ENCODE data around the gene ZNF768. TPM values are rescaled to one million over a fixed set of nuclear protein-coding genes. Genes with fewer than 3 reads are reported as not detected.

The ZNF768 gene
- total and polyA plus RNA-seq, 9 donors = 25.9 to 35.0 (median 31.4) TPM

- no peaks in the 10 kb centered on the region for H3K9me3 ChIP-seq (replicated peaks; ENCODE audit: control insufficient read depth, low read depth, low read length)
- no peaks in the 10 kb centered on the region for H3K27me3 ChIP-seq (ENCODE audit: control insufficient read depth, insufficient read depth, low read length)
- H3K36me3 ChIP-seq (ENCODE audit: control insufficient read depth, insufficient read depth, low read length) = no peaks in the 10 kb centered on the region
- 93% methylated on average over 3 of the region's 3 CpGs for WGBS (ENCODE audit: insufficient coverage)
- no peaks in the 10 kb centered on the region for H3K4me1 ChIP-seq (ENCODE audit: control insufficient read depth, insufficient read depth, low read length)
- H3K27ac ChIP-seq (ENCODE audit: low read length) = no peak overlapping the region
- no peak overlapping the region for H3K4me3 ChIP-seq (ENCODE audit: low read length)
- DNase-seq = no peak
These were observed 14.9 kb downstream of the ZNF768 start for GRCh38 chr16:30511509-30511908.

DNA sequence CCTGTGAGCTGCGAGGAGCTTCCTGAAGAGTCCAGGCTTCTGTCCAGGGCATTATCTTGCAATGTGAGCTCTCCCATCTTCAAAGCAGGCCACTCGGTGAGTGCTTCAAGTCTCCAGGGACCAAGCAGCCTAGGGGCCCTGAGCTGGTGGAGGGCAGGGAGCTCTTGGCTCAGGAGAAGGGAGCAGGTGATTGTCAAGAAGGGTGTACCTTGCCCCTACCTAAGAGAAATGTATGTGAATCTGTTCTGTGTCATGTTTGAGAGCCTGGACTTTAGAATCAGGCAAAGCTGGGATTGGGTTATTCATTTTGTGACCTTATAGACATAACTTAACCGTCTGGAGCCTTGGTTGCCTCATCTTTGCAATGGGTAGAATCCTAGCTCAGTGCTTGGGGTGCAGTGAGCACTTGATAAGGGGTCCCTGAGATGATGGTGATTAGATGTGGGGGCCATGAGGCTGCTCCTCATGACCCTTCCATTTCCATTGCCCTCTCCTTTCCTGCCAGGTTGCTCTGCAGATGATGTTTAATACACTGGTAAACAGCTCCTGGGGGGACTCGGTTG, 15.9 kb downstream of the ZNF768 start:
- 60% methylated on average over 3 of the region's 4 CpGs for WGBS (ENCODE audit: insufficient coverage)
- H3K9me3 ChIP-seq (replicated peaks; ENCODE audit: control insufficient read depth, low read depth, low read length) = no peaks in the 10 kb centered on the region
- H3K4me1 ChIP-seq (ENCODE audit: control insufficient read depth, insufficient read depth, low read length) = no peaks in the 10 kb centered on the region
- no peak overlapping the region for H3K27ac ChIP-seq (ENCODE audit: low read length)
- no peaks in the 10 kb centered on the region for H3K36me3 ChIP-seq (ENCODE audit: control insufficient read depth, insufficient read depth, low read length)
- DNase-seq = no peak
- no peaks in the 10 kb centered on the region for H3K27me3 ChIP-seq (ENCODE audit: control insufficient read depth, insufficient read depth, low read length)
- H3K4me3 ChIP-seq (ENCODE audit: low read length) = no peak overlapping the region

DNA sequence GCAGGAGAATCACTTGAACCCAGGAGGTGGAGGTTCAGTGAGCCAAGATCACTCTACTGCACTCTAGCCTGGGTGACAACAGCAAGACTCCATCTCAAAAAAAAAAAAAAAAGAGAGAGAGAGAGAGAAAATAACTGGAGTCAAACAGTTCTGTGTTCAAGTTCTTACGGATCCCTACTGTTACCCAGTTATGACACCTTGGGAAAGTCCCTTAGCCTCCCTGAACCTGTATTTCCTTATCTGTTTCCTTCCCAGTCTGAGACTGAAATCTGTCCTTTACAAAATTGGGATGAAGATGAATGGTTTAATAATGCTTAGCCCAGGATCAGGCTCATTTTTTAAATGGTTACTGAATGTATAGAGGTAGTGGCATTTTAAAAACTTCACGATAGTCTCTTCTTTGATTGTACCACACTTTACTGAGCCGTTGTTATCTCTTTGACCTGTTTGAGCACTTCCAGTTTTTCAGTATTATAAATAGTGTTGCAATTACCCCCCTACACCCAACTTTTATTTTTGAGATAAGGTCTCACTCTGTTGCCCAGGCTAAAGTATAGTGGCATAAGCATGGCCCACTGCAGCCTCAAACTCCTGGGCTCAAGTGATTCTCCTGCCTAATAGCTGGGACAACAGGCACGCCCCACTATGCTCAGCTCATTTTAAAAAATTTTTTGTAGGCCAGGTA, 17.1 kb downstream of the ZNF768 start:
- no peaks in the 10 kb centered on the region for H3K9me3 ChIP-seq (replicated peaks; ENCODE audit: control insufficient read depth, low read depth, low read length)

GRCh38 chr16:30503403-30504296, 22.7 kb downstream of the ZNF768 start:
- Histone ChIP-seq H3K4me3 (ENCODE audit: low read length) (no peak overlapping the region), H3K4me1 (ENCODE audit: control insufficient read depth, insufficient read depth, low read length) (no peaks in the 10 kb centered on the region), H3K27ac (ENCODE audit: low read length) (no peak overlapping the region), H3K27me3 (ENCODE audit: control insufficient read depth, insufficient read depth, low read length) (no peaks in the 10 kb centered on the region), H3K9me3 (replicated peaks; ENCODE audit: control insufficient read depth, low read depth, low read length) (no peaks in the 10 kb centered on the region), H3K36me3 (ENCODE audit: control insufficient read depth, insufficient read depth, low read length) (no peaks in the 10 kb centered on the region)
- DNase-seq = no peak
- 11% methylated on average over 1 of the region's 6 CpGs for WGBS (ENCODE audit: insufficient coverage)

More for the DNA sequence above, 17.1 kb downstream of the ZNF768 start:
- Histone ChIP-seq H3K27me3 (ENCODE audit: control insufficient read depth, insufficient read depth, low read length) (no peaks in the 10 kb centered on the region), H3K4me1 (ENCODE audit: control insufficient read depth, insufficient read depth, low read length) (no peaks in the 10 kb centered on the region), H3K27ac (ENCODE audit: low read length) (no peak overlapping the region), H3K4me3 (ENCODE audit: low read length) (no peak overlapping the region), H3K36me3 (ENCODE audit: control insufficient read depth, insufficient read depth, low read length) (no peaks in the 10 kb centered on the region)
- WGBS (ENCODE audit: insufficient coverage) = no CpG with 5 or more reads among the region's 4 CpGs
- DNase-seq = no peak

DNA sequence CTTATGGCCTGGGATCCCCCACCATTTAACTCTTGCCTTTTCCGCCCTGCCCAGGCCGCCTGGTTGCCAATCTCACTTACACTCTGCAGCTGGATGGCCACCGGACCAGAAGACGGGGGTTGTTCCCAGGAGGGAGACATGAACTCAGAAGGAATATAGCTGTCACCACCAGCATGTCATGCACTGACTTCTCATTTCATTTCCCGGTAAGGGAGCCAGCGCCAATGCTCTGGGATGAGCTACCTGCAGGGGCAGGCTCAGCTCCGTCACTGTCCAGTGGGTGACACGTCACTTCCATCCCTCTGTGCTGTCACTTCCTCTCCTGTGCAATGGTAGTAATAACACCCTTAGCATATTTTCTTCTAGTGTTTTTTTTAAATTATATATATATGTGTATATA, 27.1 kb downstream of the ZNF768 start:
- no peak for DNase-seq
- Histone ChIP-seq H3K27me3 (ENCODE audit: control insufficient read depth, insufficient read depth, low read length) (peaks cover 2% of the 10 kb centered on the region), H3K4me3 (ENCODE audit: low read length) (no peak overlapping the region), H3K36me3 (ENCODE audit: control insufficient read depth, insufficient read depth, low read length) (no peaks in the 10 kb centered on the region), H3K9me3 (replicated peaks; ENCODE audit: control insufficient read depth, low read depth, low read length) (no peaks in the 10 kb centered on the region), H3K4me1 (ENCODE audit: control insufficient read depth, insufficient read depth, low read length) (no peaks in the 10 kb centered on the region), H3K27ac (ENCODE audit: low read length) (no peak overlapping the region)
- WGBS (ENCODE audit: insufficient coverage) = 54% methylated on average over 5 of the region's 8 CpGs

- no peaks in the 10 kb centered on the region for H3K36me3 ChIP-seq (ENCODE audit: control insufficient read depth, insufficient read depth, low read length)
- WGBS (ENCODE audit: insufficient coverage) = 38% methylated on average over 7 of the region's 12 CpGs
- no peaks in the 10 kb centered on the region for H3K9me3 ChIP-seq (replicated peaks; ENCODE audit: control insufficient read depth, low read depth, low read length)
- no peak overlapping the region for H3K4me3 ChIP-seq (ENCODE audit: low read length)
- no peak overlapping the region for H3K27ac ChIP-seq (ENCODE audit: low read length)
- no peaks in the 10 kb centered on the region for H3K4me1 ChIP-seq (ENCODE audit: control insufficient read depth, insufficient read depth, low read length)
- peaks cover 5% of the 10 kb centered on the region for H3K27me3 ChIP-seq (ENCODE audit: control insufficient read depth, insufficient read depth, low read length)
- DNase-seq = no peak
These were observed 31.7 kb downstream of the ZNF768 start for GRCh38 chr16:30494709-30495108.

GRCh38 chr16:30493941-30494488, 32.4 kb downstream of the ZNF768 start:
- H3K27me3 ChIP-seq (ENCODE audit: control insufficient read depth, insufficient read depth, low read length) = peaks cover 5% of the 10 kb centered on the region
- no peaks in the 10 kb centered on the region for H3K36me3 ChIP-seq (ENCODE audit: control insufficient read depth, insufficient read depth, low read length)
- H3K27ac ChIP-seq (ENCODE audit: low read length) = no peak overlapping the region
- 46% methylated on average over 10 of the region's 11 CpGs for WGBS (ENCODE audit: insufficient coverage)
- no peaks in the 10 kb centered on the region for H3K4me1 ChIP-seq (ENCODE audit: control insufficient read depth, insufficient read depth, low read length)
- DNase-seq = no peak
- no peak overlapping the region for H3K4me3 ChIP-seq (ENCODE audit: low read length)
- H3K9me3 ChIP-seq (replicated peaks; ENCODE audit: control insufficient read depth, low read depth, low read length) = no peaks in the 10 kb centered on the region

DNA sequence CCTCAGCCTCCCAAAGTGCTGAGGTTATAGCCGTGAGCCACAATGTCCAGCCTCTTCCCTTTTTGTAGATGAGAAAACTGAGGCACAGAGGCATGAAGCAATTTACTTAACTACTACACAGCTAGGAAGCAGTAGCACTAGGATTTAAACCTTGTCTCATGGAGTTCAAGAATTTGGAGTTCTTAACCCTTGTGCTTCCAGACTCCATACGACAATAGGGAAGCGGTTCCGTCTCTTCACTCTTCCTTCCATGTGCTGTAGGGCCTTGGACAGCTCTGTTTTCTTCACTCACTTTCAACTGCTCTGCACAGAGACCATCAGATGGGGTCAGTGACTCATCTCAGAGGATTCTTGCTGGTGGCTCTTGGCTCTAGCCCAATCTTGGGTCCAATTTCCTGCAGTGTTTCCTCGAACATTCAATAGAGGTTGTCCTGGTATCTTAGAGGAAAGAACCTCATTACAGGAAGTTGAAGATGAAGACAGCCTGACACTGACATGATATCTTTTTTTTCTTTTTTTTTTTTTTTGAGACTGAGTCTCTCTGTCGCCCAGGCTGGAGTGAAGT, 34.5 kb downstream of the ZNF768 start:
- no peaks in the 10 kb centered on the region for H3K9me3 ChIP-seq (replicated peaks; ENCODE audit: control insufficient read depth, low read depth, low read length)
- H3K27me3 ChIP-seq (ENCODE audit: control insufficient read depth, insufficient read depth, low read length) = peaks cover 5% of the 10 kb centered on the region
- WGBS (ENCODE audit: insufficient coverage) = 58% methylated on average over 3 of the region's 6 CpGs
- peak; percentile 53 for DNase-seq
- H3K36me3 ChIP-seq (ENCODE audit: control insufficient read depth, insufficient read depth, low read length) = no peaks in the 10 kb centered on the region
- H3K4me3 ChIP-seq (ENCODE audit: low read length) = no peak overlapping the region
- no peak overlapping the region for H3K27ac ChIP-seq (ENCODE audit: low read length)
- H3K4me1 ChIP-seq (ENCODE audit: control insufficient read depth, insufficient read depth, low read length) = no peaks in the 10 kb centered on the region

DNA sequence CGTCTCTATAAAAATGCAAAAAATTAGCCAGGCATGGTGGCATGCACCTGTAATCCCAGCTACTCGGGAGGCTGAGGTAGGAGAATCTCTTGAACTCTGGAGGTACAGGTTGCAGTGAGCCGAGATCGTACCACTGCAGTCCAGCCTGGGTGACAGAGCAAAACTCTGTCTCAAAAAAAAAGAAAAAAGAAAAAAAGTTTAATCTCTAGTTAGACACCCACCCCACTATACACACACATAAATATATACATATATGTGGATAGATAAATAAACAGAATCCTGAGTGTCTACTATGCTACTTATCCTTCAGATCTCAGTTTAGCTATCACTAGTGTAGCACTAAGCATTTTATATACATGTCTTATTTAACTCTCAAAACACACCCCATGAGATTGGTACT, 35.1 kb downstream of the ZNF768 start:
- Histone ChIP-seq H3K27ac (ENCODE audit: low read length) (no peak overlapping the region), H3K36me3 (ENCODE audit: control insufficient read depth, insufficient read depth, low read length) (no peaks in the 10 kb centered on the region), H3K4me3 (ENCODE audit: low read length) (no peak overlapping the region), H3K27me3 (ENCODE audit: control insufficient read depth, insufficient read depth, low read length) (peaks cover 5% of the 10 kb centered on the region), H3K9me3 (replicated peaks; ENCODE audit: control insufficient read depth, low read depth, low read length) (no peaks in the 10 kb centered on the region), H3K4me1 (ENCODE audit: control insufficient read depth, insufficient read depth, low read length) (no peaks in the 10 kb centered on the region)
- 81% methylated on average over 2 of the region's 4 CpGs for WGBS (ENCODE audit: insufficient coverage)
- DNase-seq = no peak

- H3K4me3 ChIP-seq (ENCODE audit: low read length) = no peak overlapping the region
- no peak for DNase-seq
- H3K36me3 ChIP-seq (ENCODE audit: control insufficient read depth, insufficient read depth, low read length) = no peaks in the 10 kb centered on the region
- 73% methylated on average over 4 of the region's 6 CpGs for WGBS (ENCODE audit: insufficient coverage)
- peaks cover 5% of the 10 kb centered on the region for H3K27me3 ChIP-seq (ENCODE audit: control insufficient read depth, insufficient read depth, low read length)
- H3K27ac ChIP-seq (ENCODE audit: low read length) = no peak overlapping the region
- no peaks in the 10 kb centered on the region for H3K9me3 ChIP-seq (replicated peaks; ENCODE audit: control insufficient read depth, low read depth, low read length)
- no peaks in the 10 kb centered on the region for H3K4me1 ChIP-seq (ENCODE audit: control insufficient read depth, insufficient read depth, low read length)
These were observed 36.2 kb downstream of the ZNF768 start for GRCh38 chr16:30490210-30490609.
